Testis (tissue), 3 donors: ENCODE data around the gene COL12A1. TPM values are rescaled to one million over a fixed set of nuclear protein-coding genes. Genes with fewer than 3 reads are reported as not detected.

ENCODE experiments used
- DNase-seq: peaks from one replicate; pipeline ENCODE4 v3.0.0-alpha.2; 2019
- H3K27ac ChIP-seq, 2 donors: fragments of 200-600 bp; sonication (generic); one replicate each; pipeline ENCODE4 v1.5.1; 2019
- H3K27me3 ChIP-seq: fragments of 200-600 bp; sonication (generic); one replicate; pipeline ENCODE4 v1.5.1; 2019
- H3K36me3 ChIP-seq: fragments of 200-600 bp; sonication (generic); one replicate; pipeline ENCODE4 v1.5.1; 2017; ENCODE audit warnings: low read depth; ENCODE audit errors: missing control alignments
- H3K4me1 ChIP-seq: fragments of 200-600 bp; sonication (generic); one replicate; pipeline ENCODE4 v1.5.1; 2019
- H3K4me3 ChIP-seq, 2 donors: fragments of 200-600 bp; sonication (generic); one replicate each; pipeline ENCODE4 v1.5.1; 2017 to 2019
- H3K9me3 ChIP-seq: fragments of 200-600 bp; sonication (generic); one replicate; pipeline ENCODE4 v1.5.1; 2017
- POLR2A ChIP-seq: fragments of 450-650 bp; IDR thresholded peaks from one replicate; pipeline ENCODE4 v1.6.1; 2017; ENCODE audit warnings: antibody characterized with exemption, mild to moderate bottlenecking, moderate library complexity
- WGBS, 2 donors: methylation state at CpG; one replicate each; pipeline ENCODE4 v1.1.5; 2018; 5-methylcytosine and 5-hydroxymethylcytosine counted together
- intact Hi-C: fragments of 100-400 bp; cut with DNase I; formaldehyde crosslinking; loops from one replicate; pipeline ENCODE4 v1.15.1; 2023; ENCODE audit warnings: low total_unique reads
- polyA plus RNA-seq: library from polyadenylated mRNA; stranded (reverse); fragments of 350-450 nt; fragmentation: Illumina TruSeq; extraction: RNeasy Lipid Tissue Mini Kit (QIAGEN cat#74804); gene quantifications from one replicate; pipeline ENCODE4 v1.2.3, GENCODE V29; 2014; ENCODE audit warnings: low read depth, low replicate concordance; ENCODE audit not compliant: insufficient read depth
- total RNA-seq, 2 donors: library from RNA; depleted of rRNA; stranded (reverse); fragments of >200 nt; gene quantifications; one replicate each; pipeline ENCODE4 v1.2.3, GENCODE V29; 2016
- TF ChIP-seq, protein P1 (sequence below), 3 experiments: fragments of 450-650 bp in 2 of 3; fragments of 200-600 bp in 1 of 3; sonication (generic) in 1 of 3; IDR thresholded peaks; one replicate each; pipeline ENCODE4 v1.5.1; 2016 to 2019; ENCODE audit warnings: antibody characterized with exemption in 3 of 3, mild to moderate bottlenecking in 2 of 3, moderate library complexity in 1 of 3

The COL12A1 gene
- total and polyA plus RNA-seq, 3 donors from 2014 or later, result 11.4 to 27.3 (median 13.6) TPM

DNA sequence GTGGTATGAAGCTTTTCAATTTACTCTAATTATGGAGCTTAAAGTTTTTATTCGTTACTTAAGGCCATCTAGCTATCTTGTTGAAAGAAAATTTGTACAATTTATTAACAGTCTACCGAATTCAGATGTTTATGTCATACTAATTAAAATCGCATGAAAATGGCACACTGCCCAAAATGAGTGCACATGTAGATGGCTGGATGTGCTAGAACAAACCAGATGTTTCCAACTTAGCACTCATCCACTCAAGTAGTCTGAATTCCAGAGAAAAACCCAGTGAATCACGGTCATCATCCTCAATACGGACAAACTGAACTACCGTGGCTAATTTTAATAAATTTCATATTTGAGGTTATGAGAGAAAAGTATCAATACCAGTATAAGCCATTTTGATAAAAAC is 70.4 kb downstream of the COL12A1 start:
- no peak overlapping the region for H3K27ac ChIP-seq
- no peak for DNase-seq
- no peak overlapping the region for H3K4me3 ChIP-seq
- H3K4me1 ChIP-seq, result no peaks in the 10 kb centered on the region
- WGBS, 2 donors, result 60 to 68% methylated on average over 6 of the region's 6 CpGs
- TF ChIP-seq, protein P1, sequence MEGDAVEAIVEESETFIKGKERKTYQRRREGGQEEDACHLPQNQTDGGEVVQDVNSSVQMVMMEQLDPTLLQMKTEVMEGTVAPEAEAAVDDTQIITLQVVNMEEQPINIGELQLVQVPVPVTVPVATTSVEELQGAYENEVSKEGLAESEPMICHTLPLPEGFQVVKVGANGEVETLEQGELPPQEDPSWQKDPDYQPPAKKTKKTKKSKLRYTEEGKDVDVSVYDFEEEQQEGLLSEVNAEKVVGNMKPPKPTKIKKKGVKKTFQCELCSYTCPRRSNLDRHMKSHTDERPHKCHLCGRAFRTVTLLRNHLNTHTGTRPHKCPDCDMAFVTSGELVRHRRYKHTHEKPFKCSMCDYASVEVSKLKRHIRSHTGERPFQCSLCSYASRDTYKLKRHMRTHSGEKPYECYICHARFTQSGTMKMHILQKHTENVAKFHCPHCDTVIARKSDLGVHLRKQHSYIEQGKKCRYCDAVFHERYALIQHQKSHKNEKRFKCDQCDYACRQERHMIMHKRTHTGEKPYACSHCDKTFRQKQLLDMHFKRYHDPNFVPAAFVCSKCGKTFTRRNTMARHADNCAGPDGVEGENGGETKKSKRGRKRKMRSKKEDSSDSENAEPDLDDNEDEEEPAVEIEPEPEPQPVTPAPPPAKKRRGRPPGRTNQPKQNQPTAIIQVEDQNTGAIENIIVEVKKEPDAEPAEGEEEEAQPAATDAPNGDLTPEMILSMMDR (IDR thresholded peaks at IDR 0.05), result no peak
- TF ChIP-seq POLR2A, result no peak
- H3K9me3 ChIP-seq, result no peaks in the 10 kb centered on the region
- intact Hi-C loops, result no loop called here
- no peaks in the 10 kb centered on the region for H3K36me3 ChIP-seq
- no peaks in the 10 kb centered on the region for H3K27me3 ChIP-seq

DNA sequence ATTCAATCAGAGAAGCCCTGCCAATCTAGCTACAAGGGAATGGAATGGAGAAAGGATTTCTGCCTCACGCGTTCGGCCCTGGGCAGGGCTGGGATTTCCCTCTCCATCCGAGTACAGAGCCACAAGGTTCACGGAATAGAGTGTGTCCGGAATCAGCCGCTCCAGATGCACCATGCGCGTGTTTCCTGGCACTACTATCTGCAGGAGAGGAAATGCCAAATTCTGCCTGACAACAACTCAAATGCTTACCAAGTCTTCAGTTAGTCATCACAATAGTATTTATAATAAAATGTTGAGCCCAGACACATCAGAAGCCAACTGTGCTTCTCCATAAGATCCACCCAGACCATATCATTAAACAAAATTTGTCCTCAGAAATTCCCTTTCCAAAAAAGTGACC is 75.1 kb downstream of the COL12A1 start:
- no peaks in the 10 kb centered on the region for H3K9me3 ChIP-seq
- H3K36me3 ChIP-seq, result no peaks in the 10 kb centered on the region
- no peaks in the 10 kb centered on the region for H3K27me3 ChIP-seq
- no peak for TF ChIP-seq POLR2A
- TF ChIP-seq, protein P1 (IDR thresholded peaks at IDR 0.05), result no peak
- H3K4me3 ChIP-seq, result no peak overlapping the region
- DNase-seq, result no peak
- WGBS, 2 donors, result 86 to 92% methylated on average over 9 of the region's 9 CpGs
- intact Hi-C loops, result no loop called here
- H3K27ac ChIP-seq, result no peak overlapping the region
- H3K4me1 ChIP-seq, result no peaks in the 10 kb centered on the region

GRCh38 chr6:75128878-75129570 is 76.8 kb downstream of the COL12A1 start:
- no peak for DNase-seq
- intact Hi-C loops, result no loop called here
- Histone ChIP-seq H3K27me3 (no peaks in the 10 kb centered on the region), H3K36me3 (no peaks in the 10 kb centered on the region), H3K4me1 (no peaks in the 10 kb centered on the region), H3K9me3 (no peaks in the 10 kb centered on the region), H3K27ac (no peak overlapping the region), H3K4me3 (no peak overlapping the region)
- TF ChIP-seq, protein P1 (IDR thresholded peaks at IDR 0.05), result no peak
- no peak for TF ChIP-seq POLR2A
- 58 to 91% methylated on average over 3 of the region's 3 CpGs for WGBS, 2 donors

- no peak overlapping the region for H3K27ac ChIP-seq
Observed at GRCh38 chr6:75126518-75126917, 79.3 kb downstream of the COL12A1 start.

More at GRCh38 chr6:75126518-75126917, 79.3 kb downstream of the COL12A1 start:
- no peak for DNase-seq
- WGBS, 2 donors, result 72 to 77% methylated on average over 2 of the region's 2 CpGs
- no peaks in the 10 kb centered on the region for H3K4me1 ChIP-seq
- intact Hi-C loops, result no loop called here
- H3K9me3 ChIP-seq, result no peaks in the 10 kb centered on the region
- H3K36me3 ChIP-seq, result no peaks in the 10 kb centered on the region
- H3K4me3 ChIP-seq, result no peak overlapping the region
- no peaks in the 10 kb centered on the region for H3K27me3 ChIP-seq
- TF ChIP-seq, protein P1 (IDR thresholded peaks at IDR 0.05), result no peak
- no peak for TF ChIP-seq POLR2A
